GM18870 (cell line): ENCODE measurements around the gene LAMA4.

Source experiments
- ATAC-seq: cut with Tn5 transposase; IDR thresholded peaks from one replicate; pipeline ENCODE4 v1.9.1; 2021; ENCODE audit warnings: moderate library complexity; ENCODE audit not compliant: unreplicated experiment

Gene LAMA4

GRCh38 chr6:112153926-112154607 is 100.3 kb downstream of the LAMA4 start:
- ATAC-seq: no peak

- no peak for ATAC-seq
Measured at GRCh38 chr6:112150363-112150762, 104.0 kb downstream of the LAMA4 start.

GRCh38 chr6:112149719-112150263 is 104.6 kb downstream of the LAMA4 start:
- ATAC-seq: no peak

- no peak for ATAC-seq
Measured at GRCh38 chr6:112149236-112149635, 105.1 kb downstream of the LAMA4 start.

- ATAC-seq: no peak
Measured at GRCh38 chr6:112148103-112148502, 106.3 kb downstream of the LAMA4 start.

GRCh38 chr6:112145080-112145573 is 109.2 kb downstream of the LAMA4 start:
- no peak for ATAC-seq

GRCh38 chr6:112144145-112144926 is 110.0 kb downstream of the LAMA4 start:
- ATAC-seq: no peak

GRCh38 chr6:112141707-112142106 is 112.7 kb downstream of the LAMA4 start:
- ATAC-seq: no peak

- ATAC-seq: no peak
Measured at GRCh38 chr6:112139052-112139451, 115.3 kb downstream of the LAMA4 start.

GRCh38 chr6:112130878-112131277 is 123.5 kb downstream of the LAMA4 start:
- ATAC-seq: no peak

- ATAC-seq: no peak
Measured at GRCh38 chr6:112128208-112128607, 126.2 kb downstream of the LAMA4 start.

- no peak for ATAC-seq
Measured at GRCh38 chr6:112123982-112124381, 130.4 kb downstream of the LAMA4 start.

- ATAC-seq: no peak
Measured at GRCh38 chr6:112122756-112123155, 131.6 kb downstream of the LAMA4 start.

GRCh38 chr6:112118034-112118433 is 136.3 kb downstream of the LAMA4 start:
- no peak for ATAC-seq

- ATAC-seq: no peak
Measured at GRCh38 chr6:112117554-112117953, 136.8 kb downstream of the LAMA4 start.

- no peak for ATAC-seq
Measured at GRCh38 chr6:112116221-112116620, 138.1 kb downstream of the LAMA4 start.

- ATAC-seq: no peak
Measured at GRCh38 chr6:112114577-112115223, 139.7 kb downstream of the LAMA4 start.

- ATAC-seq: no peak
Measured at GRCh38 chr6:112113918-112114317, 140.4 kb downstream of the LAMA4 start.

- ATAC-seq: no peak
Measured at GRCh38 chr6:112113431-112113830, 140.9 kb downstream of the LAMA4 start.

- no peak for ATAC-seq
Measured at GRCh38 chr6:112109262-112109661, 145.1 kb downstream of the LAMA4 start.

GRCh38 chr6:112106562-112106961 is 147.8 kb downstream of the LAMA4 start:
- ATAC-seq: no peak
